ENCODE data around the gene ERG28. TPM values are rescaled to one million over a fixed set of nuclear protein-coding genes. Genes with fewer than 3 reads are reported as not detected.

Gene ERG28
- total RNA-seq, 1 experiment from 2014 or later: 36.1 TPM

Other genes starting within 250 kb of the ERG28 start
- 95.7 TPM in 2 replicates for gene JDP2, start 232.9 kb downstream of the ERG28 start, total RNA-seq (2022)
- 1.5 and 1.7 TPM in 2 replicates for gene BATF, start 138.4 kb downstream of the ERG28 start, total RNA-seq (2022)
- 9.7 and 13.4 TPM in 2 replicates for gene FLVCR2, start 82.3 kb downstream of the ERG28 start, total RNA-seq (2022)
- gene TTLL5, start 370 bp upstream of the ERG28 start, total RNA-seq (2022): 38.2 and 45.3 TPM in 2 replicates

Data from Caco-2 (cell line).